ENCODE results near the gene ZNF181. TPM values are rescaled to one million over a fixed set of nuclear protein-coding genes. Genes with fewer than 3 reads are reported as not detected.

The ZNF181 gene
- total and polyA plus RNA-seq, 2 of the 8 experiments (the other 6 are each of a cell fraction or from before 2014, with no cell fraction given), result 2.8 to 7.5 TPM

- TF ChIP-seq RAD21 (IDR thresholded peaks at IDR 0.05 in 1 of 2, conservative IDR thresholded peaks at IDR 0.05 in 1 of 2; ENCODE audit: low read depth in 2 of 2, low read length in 2 of 2) (no peak), SUZ12 (IDR thresholded peaks at IDR 0.05; ENCODE audit: low read length) (no peak)
These were observed 53.2 kb downstream of the ZNF181 start (continued) for GRCh38 chr19:34787059-34787824.
